GM21529 (cell line): ENCODE results near the gene GRIK4.
"Not testable (repeated sequence)": the region's sequence is repeated elsewhere in the genome, so short reads cannot be mapped to it uniquely, and the experiment has no call there.

Experiments used
- ATAC-seq: cut with Tn5 transposase; IDR thresholded peaks from one replicate; pipeline ENCODE4 v1.9.1; 2021; ENCODE audit not compliant: unreplicated experiment

GRIK4 gene

GRCh38 chr11:120768949-120769348, 257.4 kb downstream of the GRIK4 start:
- no peak for ATAC-seq

GRCh38 chr11:120769906-120770305, 258.4 kb downstream of the GRIK4 start:
- no peak for ATAC-seq

- no peak for ATAC-seq
These were observed 260.1 kb downstream of the GRIK4 start for GRCh38 chr11:120771551-120772060.

- peak; percentile 83 for ATAC-seq
These were observed 262.0 kb downstream of the GRIK4 start for GRCh38 chr11:120773501-120774031.

GRCh38 chr11:120774591-120775386, 263.2 kb downstream of the GRIK4 start:
- no peak for ATAC-seq

GRCh38 chr11:120775986-120776951, 264.7 kb downstream of the GRIK4 start:
- no peak for ATAC-seq

- ATAC-seq, result no peak
These were observed 267.3 kb downstream of the GRIK4 start for GRCh38 chr11:120778685-120779490.

- ATAC-seq, result no peak
These were observed 268.7 kb downstream of the GRIK4 start for GRCh38 chr11:120780239-120780638.

- no peak for ATAC-seq
These were observed 270.1 kb downstream of the GRIK4 start for GRCh38 chr11:120781486-120782120.

GRCh38 chr11:120784566-120785251, 273.2 kb downstream of the GRIK4 start:
- no peak for ATAC-seq

GRCh38 chr11:120785576-120785975, 274.0 kb downstream of the GRIK4 start:
- no peak for ATAC-seq

- no peak for ATAC-seq
These were observed 274.7 kb downstream of the GRIK4 start for GRCh38 chr11:120786206-120786735.

- not testable (repeated sequence) for ATAC-seq
These were observed 275.7 kb downstream of the GRIK4 start for GRCh38 chr11:120787224-120787623.

GRCh38 chr11:120789391-120789790, 277.8 kb downstream of the GRIK4 start:
- no peak for ATAC-seq

- ATAC-seq, result no peak
These were observed 280.8 kb downstream of the GRIK4 start for GRCh38 chr11:120792306-120792705.

GRCh38 chr11:120793150-120793549, 281.6 kb downstream of the GRIK4 start:
- ATAC-seq, result no peak

GRCh38 chr11:120793806-120794479, 282.4 kb downstream of the GRIK4 start:
- no peak for ATAC-seq

- no peak for ATAC-seq
These were observed 283.2 kb downstream of the GRIK4 start for GRCh38 chr11:120794748-120795147.

- ATAC-seq, result no peak
These were observed 283.6 kb downstream of the GRIK4 start for GRCh38 chr11:120795185-120795584.
